MM.1S (cell line): Measurements from ENCODE around the gene RPL34.

ENCODE experiments used
- CTCF ChIP-seq: fragments of 300-600 bp; sonication (generic); IDR thresholded peaks from 2 replicates; pipeline ENCODE4 v1.5.1; 2016; ENCODE audit warnings: antibody characterized with exemption, low read length, mixed read lengths
- EZH2 ChIP-seq: fragments of 300-600 bp; sonication (generic); optimal IDR thresholded peaks from 2 replicates; pipeline ENCODE3; 2017; ENCODE audit warnings: low read depth, mild to moderate bottlenecking, antibody characterized with exemption, low read length, mixed read lengths

- TF ChIP-seq CTCF (no peak), EZH2 (no peak)
Observed at GRCh38 chr4:108570993-108571569, 49.3 kb upstream of the RPL34 start.
